Measurements from ENCODE around the gene EME1. TPM values are rescaled to one million over a fixed set of nuclear protein-coding genes. Genes with fewer than 3 reads are reported as not detected.
A peak's percentile ranks its signal among the peaks of the same experiment; 100 is the strongest.

EME1 gene
- total and polyA plus RNA-seq, 2 of the 13 experiments (the other 11 are each of a cell fraction or from before 2014, with no cell fraction given): 20.7 to 24.6 TPM

GRCh38 chr17:50356418-50356817 is 16.6 kb upstream of the EME1 start:
- no peak overlapping the region for H3K27ac ChIP-seq (ENCODE audit: extremely low read length, insufficient read depth, low read length)
- BruUV-seq (replicated peaks): no TSS peak
- POLR2A ChIA-PET: no interaction called here
- no peaks in the 10 kb centered on the region for H3K27me3 ChIP-seq (ENCODE audit: control insufficient read depth in 1 of 2, insufficient read depth in 2 of 2, low read length in 2 of 2)
- DNase-seq (ENCODE audit: low spot score): no peak
- H2AFZ ChIP-seq (ENCODE audit: low read length): no peak overlapping the region
- no peak overlapping the region for H3K9ac ChIP-seq (ENCODE audit: insufficient read depth, low read depth, low read length)
- FAIRE-seq: no peak
- CTCF ChIA-PET (ENCODE audit: low intra/inter-chr PET ratio, low total read pairs): no interaction called here
- intact Hi-C loops (cut with micrococcal nuclease; ENCODE audit: unreplicated experiment): no loop called here
- no peak for ATAC-seq
- TF ChIP-seq ZSCAN21 (CRISPR knock-in tag; IDR thresholded peaks at IDR 0.05; ENCODE audit: borderline replicate concordance) (no peak), AGO2 (optimal IDR thresholded peaks at IDR 0.05; ENCODE audit: low read depth, low read length) (peak; percentile 43), ZNF598 (CRISPR knock-in tag; IDR thresholded peaks at IDR 0.05; ENCODE audit: borderline replicate concordance) (no peak), ZNF761 (CRISPR knock-in tag; conservative IDR thresholded peaks at IDR 0.05) (no peak), RBFOX2 (IDR thresholded peaks at IDR 0.05; ENCODE audit: low read depth, low read length) (0 out of 2 replicates have a peak, but pooled peaks have one; percentile 31), ZBTB1 (CRISPR knock-in tag; IDR thresholded peaks at IDR 0.05; ENCODE audit: borderline replicate concordance) (no peak)
- no peak overlapping the region for H3K4me3 ChIP-seq (replicated peaks in 1 of 3; ENCODE audit: insufficient read depth in 1 of 3, low read depth in 2 of 3, low read length in 3 of 3)
- 97% methylated on average over 11 of the region's 12 CpGs for WGBS (ENCODE audit: low lambda C conversion rate)
- H3K36me3 ChIP-seq (replicated peaks in 1 of 2; ENCODE audit: control insufficient read depth in 1 of 2, insufficient read depth in 2 of 2, low read length in 2 of 2): peaks cover 35 to 56% of the 10 kb centered on the region in 2 experiments
- H3K9me3 ChIP-seq (ENCODE audit: low read length): no peaks in the 10 kb centered on the region
- H3K4me1 ChIP-seq (ENCODE audit: insufficient read depth, low read length): peaks cover 15% of the 10 kb centered on the region
- H3K4me2 ChIP-seq (ENCODE audit: low read depth, low read length): no peak overlapping the region
- no peaks in the 10 kb centered on the region for H3K79me2 ChIP-seq (ENCODE audit: insufficient read depth, low read length)
- in situ Hi-C loops (cut with HindIII; ENCODE audit: extremely low pct_ligation_motif_present, low pct_unique_long_range_greater_than_20kb): no loop called here
- no peaks in the 10 kb centered on the region for H4K20me1 ChIP-seq (ENCODE audit: insufficient read depth, low read length)

GRCh38 chr17:50356892-50357510 is 16.0 kb upstream of the EME1 start:
- Histone ChIP-seq H3K4me2 (ENCODE audit: low read depth, low read length) (no peak overlapping the region), H3K9me3 (ENCODE audit: low read length) (no peaks in the 10 kb centered on the region), H3K9ac (ENCODE audit: insufficient read depth, low read depth, low read length) (no peak overlapping the region), H3K27me3 (ENCODE audit: control insufficient read depth in 1 of 2, insufficient read depth in 2 of 2, low read length in 2 of 2) (no peaks in the 10 kb centered on the region), H2AFZ (ENCODE audit: low read length) (no peak overlapping the region), H3K36me3 (replicated peaks in 1 of 2; ENCODE audit: control insufficient read depth in 1 of 2, insufficient read depth in 2 of 2, low read length in 2 of 2) (peaks cover 35 to 56% of the 10 kb centered on the region in 2 experiments), H4K20me1 (ENCODE audit: insufficient read depth, low read length) (no peaks in the 10 kb centered on the region), H3K4me1 (ENCODE audit: insufficient read depth, low read length) (peaks cover 19% of the 10 kb centered on the region), H3K79me2 (ENCODE audit: insufficient read depth, low read length) (no peaks in the 10 kb centered on the region), H3K4me3 (replicated peaks in 1 of 3; ENCODE audit: insufficient read depth in 1 of 3, low read depth in 2 of 3, low read length in 3 of 3) (no peak overlapping the region), H3K27ac (ENCODE audit: extremely low read length, insufficient read depth, low read length) (no peak overlapping the region)
- FAIRE-seq (no peak), ATAC-seq (no peak), DNase-seq (ENCODE audit: low spot score) (no peak)
- intact Hi-C loops (cut with micrococcal nuclease; ENCODE audit: unreplicated experiment): no loop called here
- ChIA-PET CTCF (ENCODE audit: low intra/inter-chr PET ratio, low total read pairs) (no interaction called here), POLR2A (no interaction called here)
- BruUV-seq (replicated peaks): no TSS peak
- TF ChIP-seq GTF3A (CRISPR knock-in tag; conservative IDR thresholded peaks at IDR 0.05) (no peak), ATRX (CRISPR knock-in tag; IDR thresholded peaks at IDR 0.05; ENCODE audit: borderline replicate concordance) (no peak), DR1 (CRISPR knock-in tag; IDR thresholded peaks at IDR 0.05) (0 out of 2 replicates have a peak, but pooled peaks have one; percentile 30), SP2 (CRISPR knock-in tag; IDR thresholded peaks at IDR 0.05) (no peak)
- WGBS (ENCODE audit: low lambda C conversion rate): 93% methylated on average over 8 of the region's 12 CpGs
- in situ Hi-C loops (cut with HindIII; ENCODE audit: extremely low pct_ligation_motif_present, low pct_unique_long_range_greater_than_20kb): no loop called here
